GM23248 (cell line): Measurements from ENCODE around the gene ANGEL1.

Experiments used
- EZH2 ChIP-seq: fragments of 200-600 bp; sonication (generic); IDR thresholded peaks from 2 replicates; pipeline ENCODE4 v1.6.1; 2018; ENCODE audit warnings: antibody characterized with exemption, mild to moderate bottlenecking; ENCODE audit not compliant: insufficient read depth, poor library complexity, severe bottlenecking
- EZH2phosphoT487 ChIP-seq: fragments of 200-600 bp; sonication (generic); IDR thresholded peaks from 2 replicates; pipeline ENCODE4 v1.6.1; 2018; ENCODE audit warnings: antibody characterized with exemption, moderate library complexity, mild to moderate bottlenecking, low read depth; ENCODE audit not compliant: insufficient read depth

GRCh38 chr14:76784881-76785280 is 27.8 kb downstream of the ANGEL1 start:
- TF ChIP-seq EZH2phosphoT487 (no peak), EZH2 (no peak)
